ENCODE results near the gene ADAM12. TPM values are rescaled to one million over a fixed set of nuclear protein-coding genes. Genes with fewer than 3 reads are reported as not detected.
A peak's percentile ranks its signal among the peaks of the same experiment; 100 is the strongest.

Gene ADAM12
- total RNA-seq, 2 donors from 2014 or later, result 0.71 to 1.2 TPM

- H3K4me3 ChIP-seq, result no peak overlapping the region
- no peak for TF ChIP-seq CTCF (IDR thresholded peaks at IDR 0.05)
- DNase-seq (ENCODE audit: low spot score), result peak; percentile 64
These were observed 283.5 kb downstream of the ADAM12 start for GRCh38 chr10:126104767-126105166.

GRCh38 chr10:126102636-126103035, 285.6 kb downstream of the ADAM12 start:
- Histone ChIP-seq H3K27ac (no peak overlapping the region), H3K27me3 (no peaks in the 10 kb centered on the region), H3K4me1 (no peaks in the 10 kb centered on the region)

More at GRCh38 chr10:126104767-126105166, 283.5 kb downstream of the ADAM12 start:
- Histone ChIP-seq H3K9me3 (no peaks in the 10 kb centered on the region), H3K27me3 (no peaks in the 10 kb centered on the region), H3K36me3 (no peaks in the 10 kb centered on the region), H3K4me1 (no peaks in the 10 kb centered on the region), H3K27ac (peak overlapping the region in 1 of 2 donors; percentile 4)

GRCh38 chr10:126101736-126102135, 286.5 kb downstream of the ADAM12 start:
- TF ChIP-seq CTCF (IDR thresholded peaks at IDR 0.05), result no peak
- no peaks in the 10 kb centered on the region for H3K9me3 ChIP-seq
- no peaks in the 10 kb centered on the region for H3K36me3 ChIP-seq
- H3K27ac ChIP-seq, result no peak overlapping the region
- peak; percentile 59 for DNase-seq (ENCODE audit: low spot score)
- no peaks in the 10 kb centered on the region for H3K27me3 ChIP-seq
- H3K4me1 ChIP-seq, result no peaks in the 10 kb centered on the region
- no peak overlapping the region for H3K4me3 ChIP-seq

More at GRCh38 chr10:126102636-126103035, 285.6 kb downstream of the ADAM12 start:
- TF ChIP-seq CTCF (IDR thresholded peaks at IDR 0.05), result no peak
- DNase-seq (ENCODE audit: low spot score), result no peak
- Histone ChIP-seq H3K9me3 (no peaks in the 10 kb centered on the region), H3K36me3 (no peaks in the 10 kb centered on the region), H3K4me3 (no peak overlapping the region)

GRCh38 chr10:126101325-126101724, 287.0 kb downstream of the ADAM12 start:
- H3K4me3 ChIP-seq, result no peak overlapping the region
- DNase-seq (ENCODE audit: low spot score), result no peak
- no peaks in the 10 kb centered on the region for H3K27me3 ChIP-seq
- no peaks in the 10 kb centered on the region for H3K4me1 ChIP-seq
- no peak overlapping the region for H3K27ac ChIP-seq
- no peaks in the 10 kb centered on the region for H3K36me3 ChIP-seq
- H3K9me3 ChIP-seq, result no peaks in the 10 kb centered on the region
- no peak for TF ChIP-seq CTCF (IDR thresholded peaks at IDR 0.05)

GRCh38 chr10:126099366-126099765, 288.9 kb downstream of the ADAM12 start:
- Histone ChIP-seq H3K27me3 (no peaks in the 10 kb centered on the region), H3K4me1 (no peaks in the 10 kb centered on the region), H3K27ac (no peak overlapping the region), H3K4me3 (no peak overlapping the region), H3K36me3 (no peaks in the 10 kb centered on the region), H3K9me3 (no peaks in the 10 kb centered on the region)
- TF ChIP-seq CTCF (IDR thresholded peaks at IDR 0.05), result no peak
- DNase-seq (ENCODE audit: low spot score), result peak; percentile 11

- no peaks in the 10 kb centered on the region for H3K9me3 ChIP-seq
- no peaks in the 10 kb centered on the region for H3K4me1 ChIP-seq
- no peak for TF ChIP-seq CTCF (IDR thresholded peaks at IDR 0.05)
- no peak overlapping the region for H3K4me3 ChIP-seq
- DNase-seq (ENCODE audit: low spot score), result peak; percentile 7
- no peak overlapping the region for H3K27ac ChIP-seq
- no peaks in the 10 kb centered on the region for H3K27me3 ChIP-seq
- H3K36me3 ChIP-seq, result no peaks in the 10 kb centered on the region
These were observed 290.1 kb downstream of the ADAM12 start for GRCh38 chr10:126098226-126098581.
